ENCODE results near the gene TEX264.

DNA sequence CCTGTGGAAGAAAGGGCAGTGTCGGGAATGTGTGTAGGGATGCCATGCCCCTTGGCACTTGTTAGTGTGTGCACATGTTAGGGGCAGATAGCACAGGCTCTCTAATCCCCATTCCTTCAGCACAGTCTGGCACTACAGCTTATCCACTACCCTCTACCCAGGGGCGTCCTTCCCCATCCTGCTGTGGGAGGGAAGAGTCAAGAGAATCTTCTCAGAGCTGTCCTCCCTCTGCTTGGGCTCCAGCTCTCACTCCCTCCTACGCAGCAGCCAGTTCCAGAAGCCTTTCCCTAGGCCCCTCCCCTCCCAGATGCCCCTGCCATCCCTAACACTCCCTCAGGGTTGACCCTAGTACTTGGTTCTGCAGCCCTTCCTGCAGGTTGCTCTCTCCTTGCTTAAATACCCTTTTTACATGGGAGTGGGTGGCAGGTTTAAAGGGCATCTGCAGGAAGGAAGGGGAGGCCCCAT is 35.0 kb downstream of the TEX264 start:
- TF ChIP-seq, protein P1, sequence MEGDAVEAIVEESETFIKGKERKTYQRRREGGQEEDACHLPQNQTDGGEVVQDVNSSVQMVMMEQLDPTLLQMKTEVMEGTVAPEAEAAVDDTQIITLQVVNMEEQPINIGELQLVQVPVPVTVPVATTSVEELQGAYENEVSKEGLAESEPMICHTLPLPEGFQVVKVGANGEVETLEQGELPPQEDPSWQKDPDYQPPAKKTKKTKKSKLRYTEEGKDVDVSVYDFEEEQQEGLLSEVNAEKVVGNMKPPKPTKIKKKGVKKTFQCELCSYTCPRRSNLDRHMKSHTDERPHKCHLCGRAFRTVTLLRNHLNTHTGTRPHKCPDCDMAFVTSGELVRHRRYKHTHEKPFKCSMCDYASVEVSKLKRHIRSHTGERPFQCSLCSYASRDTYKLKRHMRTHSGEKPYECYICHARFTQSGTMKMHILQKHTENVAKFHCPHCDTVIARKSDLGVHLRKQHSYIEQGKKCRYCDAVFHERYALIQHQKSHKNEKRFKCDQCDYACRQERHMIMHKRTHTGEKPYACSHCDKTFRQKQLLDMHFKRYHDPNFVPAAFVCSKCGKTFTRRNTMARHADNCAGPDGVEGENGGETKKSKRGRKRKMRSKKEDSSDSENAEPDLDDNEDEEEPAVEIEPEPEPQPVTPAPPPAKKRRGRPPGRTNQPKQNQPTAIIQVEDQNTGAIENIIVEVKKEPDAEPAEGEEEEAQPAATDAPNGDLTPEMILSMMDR (IDR thresholded peaks at IDR 0.05; ENCODE audit: insufficient read depth, low read depth, low read length): no peak
- no peak for TF ChIP-seq EZH2 (IDR thresholded peaks at IDR 0.05; ENCODE audit: insufficient read depth, low read length)
